Stimulated activated naive CD8-positive, alpha-beta T cell treated with anti-CD3 and anti-CD28 coated beads, Interleukin-15, amount 100 ng/mL, for 72 hours (primary cell): ENCODE data around the gene RACGAP1.
A peak's percentile ranks its signal among the peaks of the same experiment; 100 is the strongest.

Experiments used
- ATAC-seq: fragments of 150-1000 bp; cut with Tn5 transposase; 2 replicates; pipeline ENCODE4 v1.10.0; 2021; ENCODE audit warnings: mild to moderate bottlenecking, moderate library complexity
- DNase-seq, 2 donors: peaks; one replicate each; pipeline ENCODE4 v3.0.0; 2021 to 2022
- H3K27ac Mint-ChIP-seq, 2 donors: one replicate each; pipeline ENCODE4 v1.8.0; 2022; ENCODE audit warnings: mild to moderate bottlenecking in 2 of 2, mixed read lengths in 2 of 2, moderate library complexity in 2 of 2
- H3K27me3 Mint-ChIP-seq: one replicate; pipeline ENCODE4 v1.8.0; 2022; ENCODE audit warnings: mixed read lengths
- H3K4me1 Mint-ChIP-seq: one replicate; pipeline ENCODE4 v1.8.0; 2022; ENCODE audit warnings: mild to moderate bottlenecking, mixed read lengths
- H3K4me3 Mint-ChIP-seq, 2 donors: one replicate each; pipeline ENCODE4 v1.8.0; 2022; ENCODE audit warnings: mild to moderate bottlenecking in 2 of 2, mixed read lengths in 2 of 2, moderate library complexity in 1 of 2
- H3K9me3 Mint-ChIP-seq, 2 donors: one replicate each; pipeline ENCODE4 v1.8.0; 2022; ENCODE audit warnings: mixed read lengths in 2 of 2

The RACGAP1 gene

DNA sequence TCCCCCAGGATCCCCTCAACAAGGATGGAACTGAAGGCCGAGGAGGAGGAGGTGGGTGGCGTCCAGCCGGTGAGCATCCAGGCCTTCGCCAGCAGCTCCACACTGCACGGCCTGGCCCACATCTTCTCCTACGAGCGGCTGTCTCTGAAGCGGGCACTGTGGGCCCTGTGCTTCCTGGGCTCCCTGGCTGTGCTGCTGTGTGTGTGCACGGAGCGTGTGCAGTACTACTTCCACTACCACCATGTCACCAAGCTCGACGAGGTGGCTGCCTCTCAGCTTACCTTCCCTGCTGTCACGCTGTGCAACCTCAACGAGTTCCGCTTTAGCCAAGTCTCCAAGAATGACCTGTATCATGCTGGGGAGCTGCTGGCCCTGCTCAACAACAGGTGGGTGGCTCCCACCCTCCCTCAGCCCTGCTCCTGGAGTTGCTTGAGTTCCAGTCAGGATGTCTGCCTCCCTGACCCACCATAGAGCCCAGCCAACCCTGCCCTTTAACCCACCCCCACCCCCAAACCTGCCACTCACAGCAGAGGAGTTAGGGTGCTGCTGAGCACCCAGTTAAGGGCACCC is 33.5 kb upstream of the RACGAP1 start:
- ATAC-seq, result peak; percentile 44
- Mint-ChIP-seq H3K9me3 (no peaks in the 10 kb centered on the region), H3K4me1 (peaks cover 58% of the 10 kb centered on the region), H3K27ac (peak overlapping the region in 1 of 2 donors; percentile 14), H3K27me3 (peaks cover 18% of the 10 kb centered on the region), H3K4me3 (peak overlapping the region; percentile 69 to 90)
- peak; percentile 42 to 46 for DNase-seq

GRCh38 chr12:50057896-50058670 is 32.8 kb upstream of the RACGAP1 start:
- Mint-ChIP-seq H3K27me3 (peaks cover 25% of the 10 kb centered on the region), H3K27ac (no peak overlapping the region), H3K4me1 (peaks cover 58% of the 10 kb centered on the region), H3K4me3 (peak overlapping the region; percentile 69 to 90), H3K9me3 (no peaks in the 10 kb centered on the region)
- ATAC-seq (no peak), DNase-seq (peak; percentile 25 to 26)

DNA sequence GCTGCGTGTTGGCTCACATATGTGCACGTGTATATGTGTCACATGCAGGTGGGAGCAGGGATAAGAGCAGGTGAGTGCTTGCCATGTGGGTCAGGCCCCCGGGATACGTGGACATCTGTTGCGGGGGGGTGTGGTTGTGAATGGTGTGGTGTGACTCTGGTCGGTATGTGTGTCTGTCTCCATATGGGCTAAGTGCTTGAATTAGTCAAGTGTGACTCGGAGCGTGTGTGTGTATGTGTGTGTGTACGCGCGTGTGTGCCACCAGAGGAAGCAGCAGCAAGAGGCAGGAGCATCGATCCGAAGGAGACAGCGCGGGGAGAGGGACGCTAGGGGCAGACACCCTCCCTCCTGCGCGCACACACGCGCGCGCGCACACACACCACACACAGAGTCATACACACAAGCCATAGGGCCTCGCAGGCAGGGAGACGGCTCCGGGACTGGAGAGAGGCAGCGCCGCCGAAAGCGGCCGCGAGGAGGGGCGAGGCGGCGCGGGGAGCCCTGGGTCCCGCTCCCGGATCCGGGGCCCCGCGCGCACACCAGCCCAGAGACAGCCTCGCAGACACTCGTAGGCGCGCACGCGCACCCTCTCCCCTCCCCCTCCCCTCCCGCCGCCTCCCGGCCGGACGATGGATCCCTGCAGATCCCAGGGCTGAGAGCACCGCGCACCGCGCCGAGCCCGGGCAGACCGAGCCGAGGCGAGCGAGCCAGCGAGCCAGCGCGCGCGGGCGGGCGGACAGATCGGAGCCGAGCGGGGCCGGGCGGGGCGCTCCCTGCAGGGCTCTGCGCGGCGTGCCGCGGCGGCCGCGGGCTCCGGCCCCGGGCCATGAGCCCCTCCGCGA is 31.9 kb upstream of the RACGAP1 start, which contains the start of gene ASIC1:
Gene ASIC1 (plus strand): TSS at position 597 of the 842 bp plus-strand sequence. CDS start 1,171 bp downstream, outside the sequence.
- Mint-ChIP-seq H3K27me3 (peaks cover 34% of the 10 kb centered on the region), H3K4me1 (peaks cover 58% of the 10 kb centered on the region), H3K9me3 (no peaks in the 10 kb centered on the region), H3K27ac (peak within 1 kb of the TSS in 1 of 2 donors; percentile 88), H3K4me3 (peak within 1 kb of the TSS; percentile 90 to 93)
- peak; percentile 58 to 69 for DNase-seq
- ATAC-seq, result peak; percentile 53

DNA sequence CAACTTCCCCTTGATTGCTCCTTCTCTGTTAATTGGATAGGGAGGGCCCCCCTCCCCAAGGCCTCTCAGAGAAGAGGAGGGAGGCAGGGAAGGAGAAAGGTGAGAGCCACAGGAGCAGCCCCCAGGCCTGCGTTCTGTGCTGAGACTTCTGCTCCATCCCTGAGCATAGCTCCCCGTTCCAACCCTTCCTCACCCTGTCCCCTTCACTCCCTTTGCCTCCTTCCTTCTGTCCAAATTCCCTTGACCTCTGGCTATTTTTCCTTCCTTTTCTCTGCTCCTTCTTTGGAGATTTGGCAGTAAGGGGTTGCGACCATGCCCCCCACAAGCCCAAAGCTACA is 31.3 kb upstream of the RACGAP1 start:
- DNase-seq, result no peak
- Mint-ChIP-seq H3K4me1 (peaks cover 53% of the 10 kb centered on the region), H3K4me3 (peak overlapping the region; percentile 86 to 93), H3K9me3 (no peaks in the 10 kb centered on the region), H3K27ac (no peak overlapping the region), H3K27me3 (peaks cover 40% of the 10 kb centered on the region)
- ATAC-seq, result no peak

DNA sequence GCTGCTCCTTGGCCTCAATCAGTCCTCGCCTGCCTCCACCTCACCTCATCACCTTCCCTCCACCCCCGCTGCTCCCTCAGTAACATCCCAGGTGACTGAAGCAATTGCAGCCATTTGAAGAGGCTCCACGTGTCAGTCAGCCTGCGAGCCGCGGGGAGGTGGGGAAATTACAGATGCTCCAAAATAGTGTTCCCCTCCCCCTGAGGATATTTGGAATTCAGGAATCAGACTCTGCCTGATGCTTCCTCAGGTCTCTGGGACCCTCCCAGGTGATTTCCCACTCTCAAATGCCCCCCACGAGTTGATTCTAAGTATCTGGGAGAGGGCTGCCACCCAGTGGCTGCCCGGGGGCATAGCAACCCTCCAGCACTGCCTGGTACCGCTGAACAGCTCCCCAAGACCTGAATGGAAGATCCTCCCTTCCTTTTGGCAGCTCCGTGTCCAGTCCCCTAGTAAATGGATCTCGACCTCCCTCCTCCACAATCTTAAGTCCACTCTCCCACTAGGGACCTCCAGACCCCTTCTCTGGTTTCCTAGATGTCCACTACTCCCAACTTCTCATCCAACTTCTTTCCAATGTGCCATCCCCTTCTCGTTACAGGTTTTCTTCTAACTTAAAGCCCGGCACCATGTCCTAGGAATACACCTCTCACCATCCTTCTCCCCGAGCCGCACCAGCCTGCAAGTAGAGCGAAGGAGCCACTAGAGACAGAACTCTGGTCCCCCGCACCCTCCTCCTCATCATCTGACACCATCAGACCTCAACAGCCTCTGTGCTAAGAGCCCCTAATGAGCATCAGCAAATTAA is 30.7 kb upstream of the RACGAP1 start:
- Mint-ChIP-seq H3K9me3 (no peaks in the 10 kb centered on the region), H3K27ac (no peak overlapping the region), H3K27me3 (peaks cover 46% of the 10 kb centered on the region), H3K4me3 (peak overlapping the region; percentile 49 to 86), H3K4me1 (peaks cover 50% of the 10 kb centered on the region)
- peak; percentile 63 to 67 for DNase-seq
- ATAC-seq, result peak; percentile 34

GRCh38 chr12:50053583-50053982 is 28.3 kb upstream of the RACGAP1 start:
- ATAC-seq (no peak), DNase-seq (no peak)
- Mint-ChIP-seq H3K9me3 (no peaks in the 10 kb centered on the region), H3K27ac (no peak overlapping the region), H3K4me1 (peaks cover 25% of the 10 kb centered on the region), H3K4me3 (no peak overlapping the region), H3K27me3 (peaks cover 70% of the 10 kb centered on the region)

DNA sequence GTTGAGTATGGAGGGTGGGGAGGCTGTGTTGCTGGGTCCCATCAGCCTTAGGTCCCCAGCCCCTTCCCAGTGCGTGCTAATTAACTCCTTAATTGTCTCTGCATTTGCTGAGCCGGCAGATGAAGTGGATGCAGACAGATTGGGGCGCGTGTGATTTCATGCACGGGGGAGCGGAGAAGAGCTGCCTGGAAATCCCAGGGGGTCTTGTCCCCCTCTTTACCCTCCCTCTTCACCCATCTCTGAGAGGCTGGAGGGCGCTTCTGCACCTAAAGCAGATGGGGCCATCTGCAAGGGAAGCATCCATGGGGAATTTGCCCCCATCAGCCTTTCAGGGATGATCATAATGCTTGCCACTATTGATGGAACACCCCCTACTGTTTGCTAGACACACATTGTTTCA is 27.7 kb upstream of the RACGAP1 start:
- no peak overlapping the region for H3K27ac Mint-ChIP-seq
- DNase-seq (no peak), ATAC-seq (no peak)
- no peaks in the 10 kb centered on the region for H3K9me3 Mint-ChIP-seq
- H3K4me3 Mint-ChIP-seq, result no peak overlapping the region
- peaks cover 19% of the 10 kb centered on the region for H3K4me1 Mint-ChIP-seq
- H3K27me3 Mint-ChIP-seq, result peaks cover 71% of the 10 kb centered on the region

GRCh38 chr12:50052544-50052943 is 27.2 kb upstream of the RACGAP1 start:
- Mint-ChIP-seq H3K27me3 (peaks cover 73% of the 10 kb centered on the region), H3K4me3 (no peak overlapping the region), H3K9me3 (no peaks in the 10 kb centered on the region), H3K27ac (no peak overlapping the region), H3K4me1 (peaks cover 19% of the 10 kb centered on the region)
- no peak for ATAC-seq
- DNase-seq, result no peak

DNA sequence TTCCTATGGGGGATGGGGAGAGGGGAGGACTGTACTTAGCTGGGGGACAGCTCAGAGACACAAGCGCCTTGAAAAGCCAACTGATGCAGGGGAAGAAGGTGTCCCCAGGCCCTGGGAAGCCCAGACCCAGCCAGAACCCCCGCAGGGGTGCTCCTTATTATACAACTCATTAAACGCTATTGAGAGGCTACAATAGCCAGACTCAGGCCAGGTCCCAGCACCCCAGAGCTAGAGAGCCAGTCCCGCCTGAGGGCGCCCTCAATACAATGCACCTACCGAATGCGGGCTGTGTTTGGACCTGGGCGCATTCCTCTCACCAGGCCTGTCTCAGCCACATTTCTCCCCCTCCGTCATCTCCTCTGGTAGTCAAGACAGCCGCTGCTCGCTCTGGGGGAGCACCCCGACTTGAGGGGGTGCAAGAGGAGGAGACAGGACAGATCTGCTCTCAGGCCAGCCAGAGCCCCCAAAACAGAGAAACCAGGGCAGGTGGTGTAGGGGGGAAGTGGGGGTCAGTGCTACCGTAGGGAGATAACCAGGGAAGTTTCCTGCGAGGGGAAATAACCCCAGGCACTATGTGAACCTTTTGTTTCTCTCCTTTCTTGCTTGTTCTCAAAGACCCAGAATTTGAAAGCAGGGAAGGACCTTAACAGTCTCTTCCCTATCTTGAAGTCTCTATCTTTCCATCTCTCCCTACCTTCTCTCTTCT is 26.0 kb upstream of the RACGAP1 start:
- H3K27me3 Mint-ChIP-seq, result peaks cover 70% of the 10 kb centered on the region
- no peak for ATAC-seq

DNA sequence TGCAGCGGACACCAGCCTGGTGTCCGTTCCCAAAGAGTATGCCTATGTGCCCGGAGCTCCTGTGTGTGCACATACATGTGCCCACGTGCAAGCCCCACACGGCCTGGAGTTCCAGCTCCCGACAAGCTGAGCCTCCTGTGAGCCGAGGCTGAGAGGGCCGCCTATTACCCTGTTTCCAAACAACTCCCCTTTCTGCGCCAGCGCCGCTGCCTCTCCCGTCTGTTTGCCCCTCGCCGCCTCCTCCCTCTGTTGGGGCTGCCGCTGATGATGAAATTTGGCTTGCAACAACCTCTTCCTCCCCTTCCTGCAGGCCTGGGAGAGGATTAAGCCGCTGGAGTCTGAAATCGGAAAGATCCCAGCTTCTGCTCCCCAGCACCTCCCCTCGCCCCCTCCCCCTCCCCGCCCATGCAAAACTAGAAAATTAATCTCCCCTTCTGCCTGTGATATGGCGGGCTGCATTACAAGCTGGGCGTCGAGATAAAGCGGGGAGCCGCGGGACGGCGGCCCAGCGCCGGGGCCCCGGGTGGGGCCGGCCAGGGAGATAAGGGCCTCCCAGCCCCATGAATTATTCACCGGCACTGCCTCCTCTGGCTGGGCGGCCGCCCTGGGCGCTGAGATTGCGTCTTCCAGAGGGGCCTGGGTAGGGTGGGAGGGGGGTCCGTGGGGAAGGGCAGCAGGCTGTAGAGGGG is 25.3 kb upstream of the RACGAP1 start:
- Mint-ChIP-seq H3K4me1 (peaks cover 2% of the 10 kb centered on the region), H3K27me3 (peaks cover 63% of the 10 kb centered on the region), H3K9me3 (no peaks in the 10 kb centered on the region), H3K4me3 (peak overlapping the region in 1 of 2 donors; percentile 32), H3K27ac (peak overlapping the region in 1 of 2 donors; percentile 65)
- DNase-seq (no peak), ATAC-seq (peak; percentile 41)

More for the DNA sequence above, 26.0 kb upstream of the RACGAP1 start:
- H3K27ac Mint-ChIP-seq, result no peak overlapping the region
- no peaks in the 10 kb centered on the region for H3K9me3 Mint-ChIP-seq
- H3K4me1 Mint-ChIP-seq, result peaks cover 9% of the 10 kb centered on the region
- no peak for DNase-seq
- H3K4me3 Mint-ChIP-seq, result no peak overlapping the region

DNA sequence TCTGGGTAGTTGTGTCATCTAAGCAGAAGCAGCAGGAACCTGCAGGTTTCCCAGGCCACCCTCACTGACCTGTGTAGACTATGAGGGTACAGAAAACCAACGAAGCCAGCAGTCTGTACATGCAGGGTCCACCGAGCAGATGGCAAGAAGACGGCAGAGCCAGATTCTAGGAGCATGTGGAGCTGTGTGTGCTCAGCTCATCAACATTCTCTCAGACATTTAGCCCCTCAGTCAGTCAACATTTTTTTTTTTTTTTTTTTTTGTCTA is 24.8 kb upstream of the RACGAP1 start:
- H3K4me1 Mint-ChIP-seq, result no peaks in the 10 kb centered on the region
- H3K27me3 Mint-ChIP-seq, result peaks cover 63% of the 10 kb centered on the region
- ATAC-seq (no peak), DNase-seq (no peak)
- H3K4me3 Mint-ChIP-seq, result no peak overlapping the region
- H3K9me3 Mint-ChIP-seq, result no peaks in the 10 kb centered on the region
- no peak overlapping the region for H3K27ac Mint-ChIP-seq

- H3K27me3 Mint-ChIP-seq, result peaks cover 63% of the 10 kb centered on the region
- H3K4me3 Mint-ChIP-seq, result no peak overlapping the region
- ATAC-seq, result no peak
Measured at GRCh38 chr12:50049254-50050118, 24.2 kb upstream of the RACGAP1 start.

GRCh38 chr12:50047693-50048250 is 22.5 kb upstream of the RACGAP1 start:
- peaks cover 11% of the 10 kb centered on the region for H3K4me1 Mint-ChIP-seq
- H3K27me3 Mint-ChIP-seq, result peaks cover 50% of the 10 kb centered on the region
- no peaks in the 10 kb centered on the region for H3K9me3 Mint-ChIP-seq
- H3K4me3 Mint-ChIP-seq, result no peak overlapping the region
- no peak for ATAC-seq
- DNase-seq, result no peak
- H3K27ac Mint-ChIP-seq, result no peak overlapping the region

More at GRCh38 chr12:50049254-50050118, 24.2 kb upstream of the RACGAP1 start:
- H3K9me3 Mint-ChIP-seq, result no peaks in the 10 kb centered on the region
- no peaks in the 10 kb centered on the region for H3K4me1 Mint-ChIP-seq
- no peak overlapping the region for H3K27ac Mint-ChIP-seq
- DNase-seq, result no peak
